Measurements from ENCODE around the gene PPP1R16B. TPM values are rescaled to one million over a fixed set of nuclear protein-coding genes. Genes with fewer than 3 reads are reported as not detected.
A peak's percentile ranks its signal among the peaks of the same experiment; 100 is the strongest.

The PPP1R16B gene
- total and polyA plus RNA-seq, 10 of the 15 experiments (the other 5 are each of a cell fraction or from before 2014, with no cell fraction given), result 13.4 to 90.2 (median 66.7) TPM

DNA sequence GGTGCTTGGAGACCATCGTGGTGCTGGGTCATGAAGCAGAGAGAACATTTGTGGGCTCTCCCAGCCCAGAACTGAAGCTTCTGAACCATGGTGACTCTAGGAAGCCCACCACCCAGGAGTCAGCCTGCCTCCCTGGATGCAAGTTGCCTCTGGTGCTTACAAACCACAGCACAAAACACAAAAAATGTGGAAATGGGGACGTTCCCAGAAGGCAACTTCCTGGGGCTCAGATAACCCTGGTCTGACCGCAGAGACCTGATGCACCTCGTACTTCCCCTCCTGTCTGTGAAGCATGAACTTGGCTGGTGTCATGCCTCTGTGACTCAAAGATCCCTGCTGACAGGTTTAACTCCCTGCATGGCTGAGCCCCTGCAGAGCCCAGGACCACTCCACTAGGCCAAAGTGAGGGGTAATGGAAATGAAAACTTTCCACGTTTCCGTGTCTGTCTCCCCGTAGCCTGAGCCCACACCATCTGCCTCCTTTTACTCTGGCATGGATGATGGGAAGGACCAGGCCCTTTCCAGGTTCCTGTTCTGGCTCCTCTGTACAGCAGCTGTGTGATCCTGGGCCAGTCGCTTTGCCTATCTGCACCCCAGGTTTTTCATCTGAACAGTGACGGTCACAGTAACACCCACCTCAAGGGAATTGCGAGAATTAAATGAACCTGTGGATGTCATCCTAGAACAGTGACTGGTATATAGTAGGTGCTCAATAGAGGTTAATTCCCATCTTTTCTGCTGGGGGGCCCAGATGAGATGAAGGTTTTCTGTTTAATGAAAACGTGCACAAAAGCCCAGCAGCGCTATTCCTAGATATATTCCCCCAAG is 57.7 kb downstream of the PPP1R16B start (continued):
- peak; percentile 93 for TF ChIP-seq ZNF687 (IDR thresholded peaks at IDR 0.05)

GRCh38 chr20:38864662-38865061 is 59.2 kb downstream of the PPP1R16B start:
- ATAC-seq (no peak), FAIRE-seq (no peak), DNase-seq (ENCODE audit: low read depth, low spot score) (no peak)
- no peak overlapping the region for H2AFZ ChIP-seq (ENCODE audit: control insufficient read depth, low read depth, low read length)
- TF ChIP-seq DPF2 (IDR thresholded peaks at IDR 0.05), result 0 out of 2 replicates have a peak, but pooled peaks have one; percentile 20
- no peak for TF ChIP-seq RUNX3 (IDR thresholded peaks at IDR 0.05; ENCODE audit: low read length)
- peaks cover 68% of the 10 kb centered on the region for H3K4me1 ChIP-seq (ENCODE audit: control insufficient read depth, insufficient read depth, low read length)
- H3K9ac ChIP-seq (ENCODE audit: control insufficient read depth, insufficient read depth, low read length), result peak overlapping the region; percentile 5; the same call in 1 of the 2 replicates
- H3K27ac ChIP-seq (ENCODE audit: control insufficient read depth, insufficient read depth), result peak overlapping the region; percentile 97
- POLR2A ChIA-PET, result interaction anchor here (0.7 to 6.9 kb wide), 3 partner anchors 8 to 124 kb away, joined by 3 to 67 read pairs (median 11); no protein-coding TSS in a partner anchor
- H3K36me3 ChIP-seq (ENCODE audit: control insufficient read depth in 2 of 2, insufficient read depth in 2 of 2, low read length in 1 of 2), result peaks cover 5 to 9% of the 10 kb centered on the region in 2 experiments
- no peaks in the 10 kb centered on the region for H4K20me1 ChIP-seq (ENCODE audit: control insufficient read depth, insufficient read depth)
- intact Hi-C loops (cut with micrococcal nuclease; ENCODE audit: unreplicated experiment) (no loop called here), in situ Hi-C loops (cut with MboI) (no loop called here)
- no peak overlapping the region for H3K4me3 ChIP-seq
- SMC1A ChIA-PET (ENCODE audit: uncharacterized antibody, unreplicated experiment), result interaction anchor here (7.8 to 13.6 kb wide), 3 partner anchors 12 to 56 kb away, joined by 111 to 248 read pairs (median 120); partner anchors contain the start of gene PPP1R16B
- RAD21 ChIA-PET (ENCODE audit: unreplicated experiment), result interaction anchor here (0.6 to 10.1 kb wide), 5 partner anchors 10 to 57 kb away, joined by 3 to 116 read pairs (median 50); partner anchors contain the start of gene PPP1R16B
- no TSS peak for BruUV-seq (replicated peaks)
- H3K79me2 ChIP-seq (ENCODE audit: control insufficient read depth, insufficient read depth, low read length), result peaks cover 81% of the 10 kb centered on the region
- peak overlapping the region; percentile 67 for H3K4me2 ChIP-seq (ENCODE audit: control insufficient read depth, insufficient read depth)
- H3K9me3 ChIP-seq (replicated peaks; ENCODE audit: control insufficient read depth, insufficient read depth, low read length), result no peaks in the 10 kb centered on the region
- no peaks in the 10 kb centered on the region for H3K27me3 ChIP-seq (replicated peaks in 1 of 2; ENCODE audit: control insufficient read depth in 2 of 2, insufficient read depth in 2 of 2, low read length in 1 of 2)
- CTCF ChIA-PET, result interaction anchor here (0.7 kb wide), 1 partner anchor 28 kb away, joined by 4 read pairs; no protein-coding TSS in a partner anchor
- WGBS (ENCODE audit: insufficient coverage, insufficient replicate concordance, low lambda C conversion rate, missing lambda C conversion rate), result 80% methylated on average over 5 of the region's 5 CpGs

Measured in GM12878 (cell line).